HG02885 (cell line): Measurements from ENCODE around the gene PON1.

Experiments used
- ATAC-seq: cut with Tn5 transposase; IDR thresholded peaks from one replicate; pipeline ENCODE4 v1.9.1; 2021; ENCODE audit warnings: mild to moderate bottlenecking; ENCODE audit not compliant: unreplicated experiment, poor library complexity

The PON1 gene

GRCh38 chr7:95263785-95264362, 60.5 kb downstream of the PON1 start:
- no peak for ATAC-seq

- no peak for ATAC-seq
Observed at GRCh38 chr7:95262875-95263274, 61.5 kb downstream of the PON1 start.

DNA sequence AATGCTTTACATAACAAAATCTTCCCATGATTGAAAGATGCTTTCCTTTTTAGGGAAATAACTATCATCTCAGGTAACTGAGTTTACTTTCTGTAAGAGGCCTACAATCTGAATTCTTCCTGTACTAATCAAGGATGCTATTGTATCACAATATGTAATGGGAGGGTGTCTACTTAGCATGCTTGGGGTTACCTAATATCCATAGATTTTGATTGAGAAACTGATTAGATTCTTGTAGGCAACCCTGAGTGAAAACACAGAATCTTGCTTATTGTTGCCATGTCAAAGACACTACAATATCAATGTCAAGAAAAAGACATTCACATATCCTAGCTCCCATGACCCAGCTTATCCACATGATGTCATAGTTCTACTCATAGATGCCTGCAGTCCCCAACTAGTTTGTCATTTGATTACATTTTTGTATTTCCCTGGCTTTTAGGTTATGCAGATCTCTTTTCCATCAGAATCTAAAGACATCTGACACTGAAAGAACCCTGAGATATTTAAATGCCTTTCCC, 62.4 kb downstream of the PON1 start:
- no peak for ATAC-seq

DNA sequence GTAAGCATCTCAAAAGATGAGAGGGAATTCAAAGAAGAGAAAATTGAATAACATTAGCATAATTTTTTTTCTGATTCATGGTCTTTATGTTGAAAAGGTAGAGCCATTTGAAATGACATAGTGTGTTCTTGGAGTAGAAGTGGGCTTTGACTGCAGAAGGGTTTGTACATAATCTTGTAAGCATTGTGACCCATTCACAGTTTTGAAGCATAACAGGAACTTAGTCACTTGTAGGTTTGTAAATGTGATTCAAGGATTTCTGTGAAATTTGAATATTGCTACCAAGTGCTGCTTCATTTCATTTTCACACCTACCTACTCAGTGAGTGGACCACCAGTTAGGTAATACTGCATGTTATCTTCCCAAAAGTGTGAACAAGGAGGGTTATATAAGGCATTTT, 68.6 kb downstream of the PON1 start:
- ATAC-seq = no peak

DNA sequence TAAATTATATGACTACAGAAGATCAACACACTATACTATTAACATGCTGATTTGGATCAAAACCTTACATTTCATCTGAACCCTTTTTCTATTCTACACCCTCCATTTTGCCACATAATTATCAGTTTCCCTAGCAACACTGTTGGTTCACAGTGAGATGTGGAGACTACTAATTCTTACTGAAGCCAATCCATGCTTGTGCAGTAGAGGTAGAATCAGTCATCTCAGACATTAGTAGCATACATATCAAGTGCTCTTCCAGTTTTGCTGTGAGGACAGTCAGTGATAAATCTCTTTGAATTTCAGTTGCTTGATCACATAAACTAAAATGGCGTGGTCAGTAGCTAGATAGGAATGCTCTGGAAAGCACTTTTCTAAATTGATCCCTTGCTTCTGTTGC, 70.3 kb downstream of the PON1 start:
- ATAC-seq = no peak

DNA sequence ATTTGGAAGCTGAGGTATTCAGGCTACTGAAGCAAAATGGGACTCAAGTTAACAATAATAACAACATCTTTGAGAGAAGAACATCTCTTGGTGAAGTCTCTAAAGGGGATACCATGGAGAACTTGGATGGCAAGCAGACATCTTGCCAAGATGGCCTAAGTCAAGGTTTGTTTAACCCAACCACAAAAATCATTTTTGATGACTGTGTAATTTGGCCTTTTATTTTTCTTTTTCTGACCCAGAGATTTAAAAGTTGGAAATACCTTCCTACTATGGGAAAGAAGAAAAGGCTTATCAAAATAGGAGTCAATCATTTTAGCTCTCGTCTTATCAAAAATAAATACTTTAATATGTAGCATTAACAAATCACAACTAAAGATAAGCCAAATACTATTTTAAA, 72.4 kb downstream of the PON1 start:
- no peak for ATAC-seq

DNA sequence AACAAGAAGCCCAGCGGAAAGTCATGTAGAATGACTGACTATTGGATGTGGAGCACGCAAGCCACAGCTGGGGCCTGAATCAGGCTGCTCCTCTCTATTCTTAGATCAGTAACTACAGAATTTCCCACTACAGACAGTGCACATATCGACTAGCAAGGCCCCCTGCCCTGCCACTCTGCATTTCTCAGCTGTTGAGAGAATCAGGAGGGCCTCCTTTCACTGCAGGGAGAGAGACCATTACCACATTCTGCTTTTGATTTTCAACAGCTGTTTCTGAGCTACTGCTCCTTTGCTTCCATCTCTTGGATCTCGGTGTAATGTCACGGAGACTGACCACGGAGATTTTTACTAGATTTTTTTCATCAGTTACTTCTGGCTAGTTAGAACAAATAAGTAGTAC, 73.8 kb downstream of the PON1 start:
- no peak for ATAC-seq
